Body of pancreas (tissue), 4 donors: ENCODE data around the gene UBE2E3.

Source experiments
- CTCF ChIP-seq, 7 experiments: fragments of 450-650 bp in 4 of 7; fragments of 200-600 bp in 3 of 7; sonication (generic) in 3 of 7; IDR thresholded peaks; one replicate each; pipeline ENCODE4 v1.5.1; 2016 to 2019; ENCODE audit warnings: antibody characterized with exemption in 7 of 7
- POLR2A ChIP-seq, 3 donors: fragments of 450-650 bp; IDR thresholded peaks; one replicate each; pipeline ENCODE4 v1.6.1; 2016; ENCODE audit warnings: antibody characterized with exemption in 3 of 3, mild to moderate bottlenecking in 2 of 3

DNA sequence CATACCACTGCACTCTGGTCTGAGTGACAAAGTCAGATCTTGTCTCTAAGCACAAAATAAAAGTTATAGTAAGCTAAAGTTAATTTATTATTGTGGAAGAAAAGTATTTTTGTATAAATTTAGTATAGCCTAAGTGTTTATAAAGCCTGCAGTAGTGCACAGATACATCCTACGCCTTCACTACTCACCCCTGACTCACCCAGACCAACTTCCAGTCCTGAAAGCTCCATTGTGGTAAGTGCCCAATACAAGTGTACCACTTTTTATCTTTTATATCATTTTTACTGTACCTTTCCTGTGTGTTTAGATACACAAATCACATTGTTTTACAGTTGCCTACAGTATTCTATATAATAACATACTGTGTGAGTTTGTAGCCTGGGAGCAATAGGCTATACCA is 57.5 kb downstream of the UBE2E3 start:
- TF ChIP-seq POLR2A (IDR thresholded peaks at IDR 0.05), result no peak
- TF ChIP-seq CTCF (IDR thresholded peaks at IDR 0.05), result no peak
